Trophoblast cell (in vitro differentiated cells and primary cell): Measurements from ENCODE around the gene KBTBD13.
"Not testable (repeated sequence)": the region's sequence is repeated elsewhere in the genome, so short reads cannot be mapped to it uniquely, and the experiment has no call there.

Experiments used
- DNase-seq, 2 donors: peaks; one replicate each; pipeline ENCODE4 v3.0.0-alpha.2; 2016
- H2AFZ ChIP-seq: 2 replicates; pipeline ENCODE4 v1.6.1; 2013; ENCODE audit warnings: low read length, moderate library complexity, mild to moderate bottlenecking; ENCODE audit not compliant: insufficient read depth, poor library complexity
- H2AK5ac ChIP-seq: 2 replicates; pipeline ENCODE4 v1.6.1; 2013; ENCODE audit warnings: mild to moderate bottlenecking, low read length
- H2BK120ac ChIP-seq: 2 replicates; pipeline ENCODE4 v1.6.1; 2013; ENCODE audit warnings: low read length, mild to moderate bottlenecking, moderate library complexity; ENCODE audit not compliant: insufficient read depth, poor library complexity
- H2BK12ac ChIP-seq: 2 replicates; pipeline ENCODE4 v1.6.1; 2013; ENCODE audit warnings: mild to moderate bottlenecking, low read length, moderate library complexity
- H2BK5ac ChIP-seq: 2 replicates; pipeline ENCODE4 v1.6.1; 2013; ENCODE audit warnings: low read length, low read depth, moderate library complexity, mild to moderate bottlenecking; ENCODE audit not compliant: poor library complexity
- H3K14ac ChIP-seq: 2 replicates; pipeline ENCODE4 v1.6.1; 2013; ENCODE audit warnings: mild to moderate bottlenecking, low read length
- H3K18ac ChIP-seq: 2 replicates; pipeline ENCODE4 v1.6.1; 2013; ENCODE audit warnings: mild to moderate bottlenecking, low read length
- H3K23ac ChIP-seq: 2 replicates; pipeline ENCODE4 v1.6.1; 2013; ENCODE audit warnings: low read length
- H3K27ac ChIP-seq: 2 replicates; pipeline ENCODE4 v1.5.1; 2013; ENCODE audit warnings: low read depth, mild to moderate bottlenecking, inconsistent platforms, low read length, moderate library complexity
- H3K27me3 ChIP-seq: 2 replicates; pipeline ENCODE4 v1.6.1; 2013; ENCODE audit warnings: inconsistent platforms, mild to moderate bottlenecking, low read length, moderate library complexity; ENCODE audit not compliant: insufficient read depth
- H3K36me3 ChIP-seq, 2 experiments: 1 replicate in 1 of 2; 2 replicates in 1 of 2; pipeline ENCODE4 v1.6.1; 2013; ENCODE audit warnings: low read length in 2 of 2, mild to moderate bottlenecking in 2 of 2, moderate library complexity in 1 of 2; ENCODE audit not compliant: insufficient read depth in 2 of 2, control insufficient read depth in 1 of 2
- H3K4ac ChIP-seq: 2 replicates; pipeline ENCODE4 v1.6.1; 2013; ENCODE audit warnings: low read depth, mild to moderate bottlenecking, low read length, moderate library complexity
- H3K4me1 ChIP-seq, 2 experiments: 1 replicate in 1 of 2; 2 replicates in 1 of 2; pipeline ENCODE4 v1.6.1; 2013; ENCODE audit warnings: low read length in 2 of 2, mild to moderate bottlenecking in 2 of 2, moderate library complexity in 1 of 2; ENCODE audit not compliant: insufficient read depth in 2 of 2, control insufficient read depth in 1 of 2
- H3K4me2 ChIP-seq: 2 replicates; pipeline ENCODE4 v1.6.1; 2013; ENCODE audit warnings: inconsistent platforms, mild to moderate bottlenecking, low read length, moderate library complexity
- H3K4me3 ChIP-seq: 2 replicates; pipeline ENCODE4 v1.5.1; 2013; ENCODE audit warnings: mild to moderate bottlenecking, low read depth, low read length, inconsistent platforms
- H3K79me1 ChIP-seq: one replicate; pipeline ENCODE4 v1.6.1; 2013; ENCODE audit warnings: low read length
- H3K79me2 ChIP-seq: 2 replicates; pipeline ENCODE4 v1.6.1; 2013; ENCODE audit warnings: low read length, mild to moderate bottlenecking; ENCODE audit not compliant: control insufficient read depth, insufficient read depth, poor library complexity
- H3K9ac ChIP-seq: 2 replicates; pipeline ENCODE4 v1.6.1; 2013; ENCODE audit warnings: mild to moderate bottlenecking, low read length
- H3K9me3 ChIP-seq: 2 replicates; pipeline ENCODE4 v1.6.1; 2013; ENCODE audit warnings: low read depth, mild to moderate bottlenecking, control low read depth, inconsistent platforms, low read length; ENCODE audit not compliant: insufficient read depth
- H4K12ac ChIP-seq: 2 replicates; pipeline ENCODE4 v1.6.1; 2013; ENCODE audit warnings: low read depth, mild to moderate bottlenecking, low read length, moderate library complexity
- H4K8ac ChIP-seq: 2 replicates; pipeline ENCODE4 v1.6.1; 2013; ENCODE audit warnings: low read depth, mild to moderate bottlenecking, low read length, moderate library complexity
- H4K91ac ChIP-seq: one replicate; pipeline ENCODE4 v1.6.1; 2013; ENCODE audit warnings: low read depth, mild to moderate bottlenecking, low read length, moderate library complexity
- WGBS: extraction: QIAGEN DNeasy Blood & Tissue Kit; methylation state at CpG from one replicate; pipeline ENCODE4 v1.1.7; 2013; ENCODE audit warnings: missing lambda C conversion rate; ENCODE audit not compliant: insufficient read length, insufficient coverage; ENCODE audit errors: extremely low coverage; 5-methylcytosine and 5-hydroxymethylcytosine counted together

Gene KBTBD13

DNA sequence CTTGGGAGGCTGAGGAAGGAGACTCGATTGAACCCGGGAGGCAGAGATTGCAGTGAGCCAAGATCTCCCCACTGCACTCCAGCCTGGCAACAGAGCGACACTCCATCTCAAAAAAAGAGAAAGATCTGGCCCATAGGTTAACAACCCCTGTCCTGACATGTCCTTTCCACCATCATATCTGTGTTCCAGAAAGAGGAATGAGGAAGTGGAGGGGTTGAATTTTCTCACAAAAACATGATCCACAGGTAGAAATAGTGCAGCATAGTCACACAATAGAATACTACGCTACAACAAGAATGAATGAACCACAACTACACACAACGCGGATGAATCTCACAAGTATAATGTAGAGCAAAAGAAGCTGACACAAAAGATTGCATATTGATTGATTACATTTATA is 36.1 kb upstream of the KBTBD13 start:
- no peak overlapping the region for H3K23ac ChIP-seq
- WGBS, result no CpG with 5 or more reads among the region's 6 CpGs

DNA sequence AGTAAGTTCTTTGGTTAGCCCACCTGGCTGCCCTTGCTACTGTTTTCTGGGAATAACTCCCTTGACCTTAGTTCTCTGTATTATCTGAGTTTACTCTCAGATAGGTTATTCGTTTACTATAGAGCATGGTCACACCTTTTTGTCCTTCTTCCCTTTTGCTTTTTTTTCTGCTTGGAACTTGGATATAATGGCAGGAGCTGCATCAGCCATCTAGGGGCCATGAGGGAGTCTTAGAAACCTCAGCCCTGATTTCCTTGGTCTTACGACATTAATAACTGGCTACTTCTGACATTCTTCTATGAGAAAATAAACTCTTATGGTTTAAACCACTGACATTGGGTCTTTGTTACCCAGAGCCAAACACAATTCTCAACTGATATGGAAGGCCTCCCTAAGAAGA is 34.8 kb upstream of the KBTBD13 start:
- H3K4me3 ChIP-seq, result no peak overlapping the region
- H3K79me2 ChIP-seq, result no peaks in the 10 kb centered on the region
- no peaks in the 10 kb centered on the region for H3K9me3 ChIP-seq
- no peaks in the 10 kb centered on the region for H3K4me1 ChIP-seq
- H4K8ac ChIP-seq, result no peak overlapping the region
- no peak overlapping the region for H3K4ac ChIP-seq
- no peaks in the 10 kb centered on the region for H3K36me3 ChIP-seq
- no peak overlapping the region for H3K14ac ChIP-seq
- H3K23ac ChIP-seq, result no peak overlapping the region
- H2AK5ac ChIP-seq, result no peak overlapping the region
- H3K27ac ChIP-seq, result no peak overlapping the region
- no peak overlapping the region for H2BK12ac ChIP-seq
- no peak overlapping the region for H3K9ac ChIP-seq
- no peak overlapping the region for H4K12ac ChIP-seq
- H2BK5ac ChIP-seq, result no peak overlapping the region
- H3K27me3 ChIP-seq, result no peaks in the 10 kb centered on the region
- no peak overlapping the region for H3K4me2 ChIP-seq
- H3K18ac ChIP-seq, result no peak overlapping the region
- no CpG with 5 or more reads among the region's 2 CpGs for WGBS
- H2BK120ac ChIP-seq, result no peak overlapping the region
- no peak overlapping the region for H4K91ac ChIP-seq
- no peak for DNase-seq
- no peaks in the 10 kb centered on the region for H3K79me1 ChIP-seq
- no peak overlapping the region for H2AFZ ChIP-seq

More for the DNA sequence above, 36.1 kb upstream of the KBTBD13 start:
- no peak overlapping the region for H2AK5ac ChIP-seq
- no peaks in the 10 kb centered on the region for H3K27me3 ChIP-seq
- H2BK12ac ChIP-seq, result no peak overlapping the region
- no peak for DNase-seq
- no peak overlapping the region for H3K14ac ChIP-seq
- no peak overlapping the region for H2BK120ac ChIP-seq
- no peak overlapping the region for H3K4ac ChIP-seq
- H2AFZ ChIP-seq, result no peak overlapping the region
- no peak overlapping the region for H3K27ac ChIP-seq
- no peak overlapping the region for H3K4me2 ChIP-seq
- no peaks in the 10 kb centered on the region for H3K36me3 ChIP-seq
- no peak overlapping the region for H4K12ac ChIP-seq
- H3K4me3 ChIP-seq, result no peak overlapping the region
- no peak overlapping the region for H2BK5ac ChIP-seq
- H3K9me3 ChIP-seq, result no peaks in the 10 kb centered on the region
- H3K18ac ChIP-seq, result no peak overlapping the region
- no peaks in the 10 kb centered on the region for H3K79me2 ChIP-seq
- no peak overlapping the region for H4K91ac ChIP-seq
- H3K4me1 ChIP-seq, result no peaks in the 10 kb centered on the region
- no peak overlapping the region for H3K9ac ChIP-seq
- no peak overlapping the region for H4K8ac ChIP-seq
- no peaks in the 10 kb centered on the region for H3K79me1 ChIP-seq

DNA sequence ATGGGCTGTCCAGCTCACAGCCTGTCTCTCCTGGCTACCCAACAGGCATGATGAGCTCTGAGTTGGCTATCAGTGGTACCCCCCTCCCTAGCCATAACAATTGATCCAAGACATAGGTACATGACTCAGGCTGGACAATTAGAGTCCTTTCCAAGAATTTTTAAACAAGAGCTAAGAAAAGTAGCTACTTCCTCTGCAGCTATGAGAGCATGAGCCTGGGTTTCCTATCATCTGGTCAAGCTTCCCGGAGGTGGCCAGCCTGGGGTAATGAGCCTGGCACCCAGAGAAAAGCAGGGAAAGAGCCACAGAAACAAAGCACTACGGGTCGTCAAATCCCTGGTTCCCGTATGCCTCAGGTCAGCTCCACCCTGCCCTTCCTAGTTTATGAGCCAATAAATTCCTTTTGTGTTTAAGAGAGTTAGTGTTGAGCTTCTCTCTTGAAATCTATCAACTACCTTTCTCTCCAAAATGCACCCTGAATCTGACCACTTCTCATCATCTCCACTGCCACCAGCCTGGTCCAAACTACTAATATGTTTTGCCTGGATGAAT is 33.7 kb upstream of the KBTBD13 start:
- H3K14ac ChIP-seq, result no peak overlapping the region
- H2BK120ac ChIP-seq, result no peak overlapping the region
- no peak overlapping the region for H3K4me2 ChIP-seq
- no peaks in the 10 kb centered on the region for H3K4me1 ChIP-seq
- no peaks in the 10 kb centered on the region for H3K79me1 ChIP-seq
- H3K27me3 ChIP-seq, result no peaks in the 10 kb centered on the region
- no peak for DNase-seq
- no peak overlapping the region for H2AFZ ChIP-seq
- H3K4ac ChIP-seq, result no peak overlapping the region
- H2BK5ac ChIP-seq, result no peak overlapping the region
- H3K18ac ChIP-seq, result no peak overlapping the region
- no peak overlapping the region for H3K9ac ChIP-seq
- no peak overlapping the region for H4K8ac ChIP-seq
- WGBS, result no CpG with 5 or more reads among the region's 4 CpGs
- no peaks in the 10 kb centered on the region for H3K79me2 ChIP-seq
- H4K12ac ChIP-seq, result no peak overlapping the region
- H2AK5ac ChIP-seq, result no peak overlapping the region
- H3K36me3 ChIP-seq, result no peaks in the 10 kb centered on the region
- no peak overlapping the region for H4K91ac ChIP-seq
- peak overlapping the region; percentile 18 for H3K4me3 ChIP-seq
- no peak overlapping the region for H3K27ac ChIP-seq
- H2BK12ac ChIP-seq, result no peak overlapping the region
- no peaks in the 10 kb centered on the region for H3K9me3 ChIP-seq
- no peak overlapping the region for H3K23ac ChIP-seq

DNA sequence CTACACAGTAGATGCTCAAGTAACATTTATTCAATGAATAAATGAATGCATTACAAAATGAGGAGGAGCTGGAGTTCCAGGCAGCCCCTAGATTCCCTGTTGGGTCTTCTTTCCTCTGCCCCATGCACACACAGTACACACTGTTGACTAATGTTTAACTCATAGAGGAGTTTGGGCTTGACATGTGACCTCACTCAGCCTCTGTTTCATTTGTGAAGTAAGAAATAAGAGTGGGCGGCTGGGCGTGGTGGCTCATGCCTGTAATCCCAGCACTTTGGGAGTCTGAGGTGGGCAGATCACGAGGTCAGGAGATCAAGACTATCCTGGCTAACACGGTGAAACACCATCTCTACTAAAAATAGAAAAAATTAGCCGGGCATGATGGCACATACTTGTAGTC is 32.3 kb upstream of the KBTBD13 start:
- not testable (repeated sequence) for H3K4me2 ChIP-seq, H3K4ac ChIP-seq, H3K23ac ChIP-seq, H3K27ac ChIP-seq, H4K12ac ChIP-seq, H2BK12ac ChIP-seq, H2AFZ ChIP-seq, H3K18ac ChIP-seq, H3K4me3 ChIP-seq, H3K79me1 ChIP-seq, H3K79me2 ChIP-seq, H3K14ac ChIP-seq, H2BK5ac ChIP-seq, H3K4me1 ChIP-seq, H4K8ac ChIP-seq, H2BK120ac ChIP-seq, H2AK5ac ChIP-seq, H3K9me3 ChIP-seq, H3K9ac ChIP-seq, H4K91ac ChIP-seq, DNase-seq, H3K36me3 ChIP-seq, H3K27me3 ChIP-seq
- no CpG with 5 or more reads among the region's 5 CpGs for WGBS
